NCI-H2081 (cell line): Measurements from ENCODE around the gene SGMS1.
"Not testable (repeated sequence)": the region's sequence is repeated elsewhere in the genome, so short reads cannot be mapped to it uniquely, and the experiment has no call there.

ENCODE experiments used
- DNase-seq, 2 experiments: peaks; one replicate each; lab custom pipeline; 2025; lab: John Stamatoyannopoulos, UW

The SGMS1 gene

GRCh38 chr10:50310560-50311174, 313.1 kb downstream of the SGMS1 start:
- peak in 1 of 2 experiments; percentile 7 for DNase-seq

GRCh38 chr10:50309342-50309741, 314.4 kb downstream of the SGMS1 start:
- DNase-seq: no peak

- no peak for DNase-seq
These were observed 319.1 kb downstream of the SGMS1 start for GRCh38 chr10:50304660-50305059.

- DNase-seq: no peak
These were observed 323.6 kb downstream of the SGMS1 start for GRCh38 chr10:50299948-50300669.

- no peak for DNase-seq
These were observed 328.4 kb downstream of the SGMS1 start for GRCh38 chr10:50295367-50295766.

- DNase-seq: no peak
These were observed 329.2 kb downstream of the SGMS1 start for GRCh38 chr10:50294582-50294981.

GRCh38 chr10:50293513-50294313, 330.0 kb downstream of the SGMS1 start:
- DNase-seq: no peak

- no peak for DNase-seq
These were observed 332.4 kb downstream of the SGMS1 start for GRCh38 chr10:50291261-50291850.

- DNase-seq: no peak
These were observed 334.6 kb downstream of the SGMS1 start for GRCh38 chr10:50289196-50289595.

- DNase-seq: no peak
These were observed 336.6 kb downstream of the SGMS1 start for GRCh38 chr10:50286996-50287803.

GRCh38 chr10:50286517-50286916, 337.2 kb downstream of the SGMS1 start:
- DNase-seq: no peak

- no peak for DNase-seq
These were observed 341.7 kb downstream of the SGMS1 start for GRCh38 chr10:50281967-50282522.

- DNase-seq: no peak
These were observed 342.4 kb downstream of the SGMS1 start for GRCh38 chr10:50281210-50281966.

GRCh38 chr10:50280049-50280841, 343.5 kb downstream of the SGMS1 start:
- DNase-seq: no peak

GRCh38 chr10:50279489-50279888, 344.3 kb downstream of the SGMS1 start:
- no peak for DNase-seq

- peak in 1 of 2 experiments; percentile 1 for DNase-seq
These were observed 348.0 kb downstream of the SGMS1 start for GRCh38 chr10:50275650-50276235.

GRCh38 chr10:50272531-50272930, 351.2 kb downstream of the SGMS1 start:
- no peak for DNase-seq

GRCh38 chr10:50271564-50272250, 352.0 kb downstream of the SGMS1 start:
- no peak for DNase-seq

- DNase-seq: not testable (repeated sequence)
These were observed 355.9 kb downstream of the SGMS1 start for GRCh38 chr10:50267877-50268276.
